Panc1 (cell line): Measurements from ENCODE around the gene AGAP1. TPM values are rescaled to one million over a fixed set of nuclear protein-coding genes. Genes with fewer than 3 reads are reported as not detected.

ENCODE experiments used
- ATAC-seq: fragments of 200-7000 bp; cut with Tn5 transposase; 2 replicates; pipeline ENCODE4 v1.9.1; 2020; ENCODE audit warnings: mild to moderate bottlenecking, moderate library complexity
- BruUV-seq: library from RNA; stranded (reverse); fragments of 400-500 nt; replicated peaks from 2 replicates; lab custom pipeline; 2021; lab: Mats Ljungman, UMichigan
- CTCF ChIA-PET: fragments of 300-600 bp; sonication (Branson Sonifier 250); formaldehyde crosslinking; loops from one replicate; lab custom pipeline; 2022; ENCODE audit warnings: antibody characterized with exemption; lab: Charles Lee
- POLR2A ChIA-PET: fragments of 300-600 bp; sonication (Branson Sonifier 250); formaldehyde crosslinking; loops from one replicate; lab custom pipeline; 2022; ENCODE audit warnings: antibody characterized with exemption; lab: Charles Lee
- DNase-seq: peaks from one replicate; pipeline ENCODE4 v3.0.0-alpha.2; 2010; ENCODE audit warnings: low read depth, low spot score
- H3K27ac ChIP-seq: 2 replicates; pipeline ENCODE4 v1.5.1; 2011; ENCODE audit warnings: mild to moderate bottlenecking, low read length, inconsistent platforms
- H3K27me3 ChIP-seq: fragments of 200-500 bp; sonication (Bioruptor generic); 2 replicates; pipeline ENCODE4 v1.6.0; 2014; ENCODE audit warnings: low read length, inconsistent platforms; ENCODE audit not compliant: control insufficient read depth, insufficient read depth
- H3K36me3 ChIP-seq: fragments of 200-500 bp; sonication (Bioruptor generic); 2 replicates; pipeline ENCODE4 v1.5.1; 2014; ENCODE audit warnings: inconsistent platforms, mild to moderate bottlenecking, low read length, moderate library complexity; ENCODE audit not compliant: control insufficient read depth, insufficient read depth
- H3K4me1 ChIP-seq: 2 replicates; pipeline ENCODE4 v1.5.1; 2011; ENCODE audit warnings: inconsistent platforms, mild to moderate bottlenecking, low read length, moderate library complexity; ENCODE audit not compliant: control insufficient read depth, insufficient read depth
- H3K4me3 ChIP-seq, 2 experiments: 2 replicates each; pipeline ENCODE4 v1.5.1; 2011 to 2012; ENCODE audit warnings: low read depth in 2 of 2, low read length in 2 of 2, mild to moderate bottlenecking in 2 of 2, inconsistent platforms in 1 of 2, moderate library complexity in 1 of 2
- H3K9me3 ChIP-seq: fragments of 200-500 bp; sonication (Bioruptor generic); 2 replicates; pipeline ENCODE4 v1.5.1; 2014; ENCODE audit warnings: low read depth, mild to moderate bottlenecking, inconsistent platforms, low read length, moderate library complexity; ENCODE audit not compliant: control insufficient read depth, insufficient read depth
- CTCF ChIP-seq: fragments of 450-650 bp; IDR thresholded peaks from 2 replicates; pipeline ENCODE4 v1.5.1; 2017; ENCODE audit warnings: mild to moderate bottlenecking
- POLR2AphosphoS5 ChIP-seq: IDR thresholded peaks from 2 replicates; pipeline ENCODE4 v1.6.1; 2012; ENCODE audit warnings: mild to moderate bottlenecking, low read depth, low read length, moderate library complexity
- REST ChIP-seq, 2 experiments: IDR thresholded peaks; 2 replicates each; pipeline ENCODE4 v1.6.1; 2011 to 2012; ENCODE audit warnings: low read depth in 2 of 2, control low read depth in 1 of 2, low read length in 1 of 2, mild to moderate bottlenecking in 1 of 2, moderate library complexity in 1 of 2; ENCODE audit not compliant: insufficient read depth in 1 of 2
- SIN3A ChIP-seq: IDR thresholded peaks from 2 replicates; pipeline ENCODE4 v1.6.1; 2012; ENCODE audit warnings: low read depth, mild to moderate bottlenecking, low read length, moderate library complexity, borderline replicate concordance; ENCODE audit not compliant: insufficient read depth
- TCF7L2 ChIP-seq: IDR thresholded peaks from 2 replicates; pipeline ENCODE4 v1.6.1; 2011; ENCODE audit warnings: mild to moderate bottlenecking, low read depth, low read length, inconsistent platforms
- in situ Hi-C: cut with HindIII; loops from 2 replicates; pipeline ENCODE4 v1.10.0; 2016; ENCODE audit warnings: low sequenced_read_pairs, low pct_unique_long_range_greater_than_20kb
- intact Hi-C: fragments of 100-400 bp; cut with micrococcal nuclease; formaldehyde crosslinking; loops from one replicate; pipeline ENCODE4 v1.10.0; 2022; ENCODE audit not compliant: unreplicated experiment
- total RNA-seq: library from RNA; stranded (reverse); gene quantifications from one replicate; pipeline ENCODE4 v1.2.1, GENCODE V29; 2021; ENCODE audit not compliant: unreplicated experiment

AGAP1 gene
- total RNA-seq, 1 experiment from 2014 or later: 38.9 TPM

DNA sequence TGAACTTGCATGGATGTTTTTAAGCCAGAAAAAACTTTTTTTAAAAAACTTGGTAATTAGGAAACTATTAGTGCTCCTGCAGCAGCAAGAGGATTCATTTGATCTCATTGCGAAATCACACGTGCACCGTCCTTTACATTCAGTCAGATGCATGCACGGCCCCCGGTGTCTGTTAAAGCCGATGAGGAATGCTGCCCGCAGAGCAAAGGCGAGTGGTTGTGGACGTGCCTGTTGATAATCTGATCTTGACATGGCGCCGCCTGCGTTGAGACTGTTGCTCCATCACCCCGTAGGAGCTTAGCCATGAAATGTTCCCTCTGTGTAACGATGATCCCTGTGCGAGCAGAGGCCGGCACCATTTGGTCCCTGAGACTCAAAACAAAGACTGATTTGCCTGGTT, 374.4 kb downstream of the AGAP1 start:
- Histone ChIP-seq H3K4me3 (no peak overlapping the region), H3K36me3 (no peaks in the 10 kb centered on the region), H3K27me3 (no peaks in the 10 kb centered on the region), H3K27ac (no peak overlapping the region), H3K9me3 (no peaks in the 10 kb centered on the region), H3K4me1 (no peaks in the 10 kb centered on the region)
- ATAC-seq (no peak), DNase-seq (no peak)
- TF ChIP-seq REST (IDR thresholded peaks at IDR 0.05; ENCODE audit: insufficient read depth in 1 of 2, low read depth in 2 of 2, low read length in 1 of 2) (no peak), TCF7L2 (no peak), SIN3A (no peak), CTCF (no peak), POLR2AphosphoS5 (no peak)
- ChIA-PET POLR2A (no interaction called here), CTCF (no interaction called here)
- in situ Hi-C loops: no loop called here
- intact Hi-C loops: no loop called here
- no TSS peak for BruUV-seq

- Histone ChIP-seq H3K27ac (no peak overlapping the region), H3K4me1 (no peaks in the 10 kb centered on the region), H3K4me3 (no peak overlapping the region), H3K36me3 (no peaks in the 10 kb centered on the region), H3K27me3 (no peaks in the 10 kb centered on the region), H3K9me3 (no peaks in the 10 kb centered on the region)
- BruUV-seq: no TSS peak
- no peak for TF ChIP-seq TCF7L2
- CTCF ChIA-PET: no interaction called here
- intact Hi-C loops (no loop called here), in situ Hi-C loops (no loop called here)
- POLR2A ChIA-PET: no interaction called here
- ATAC-seq: no peak
- DNase-seq: no peak
Observed at GRCh38 chr2:235868645-235869044, 374.8 kb downstream of the AGAP1 start.

- Histone ChIP-seq H3K9me3 (no peaks in the 10 kb centered on the region), H3K4me3 (no peak overlapping the region), H3K4me1 (no peaks in the 10 kb centered on the region), H3K36me3 (no peaks in the 10 kb centered on the region), H3K27me3 (no peaks in the 10 kb centered on the region), H3K27ac (no peak overlapping the region)
- CTCF ChIA-PET: interaction anchor here (0.7 kb wide), 1 partner anchor 309 kb away, joined by 9 read pairs; no protein-coding TSS in a partner anchor
- no TSS peak for BruUV-seq
- in situ Hi-C loops: no loop called here
- TF ChIP-seq REST (IDR thresholded peaks at IDR 0.05; ENCODE audit: insufficient read depth in 1 of 2, low read depth in 2 of 2, low read length in 1 of 2): no peak
- POLR2A ChIA-PET: no interaction called here
- no peak for DNase-seq
- ATAC-seq: no peak
- intact Hi-C loops: no loop called here
Observed at GRCh38 chr2:235870515-235870914, 376.7 kb downstream of the AGAP1 start.
